HG03469 (cell line): ENCODE results near the gene USP30.
"Not testable (repeated sequence)": the region's sequence is repeated elsewhere in the genome, so short reads cannot be mapped to it uniquely, and the experiment has no call there.

Source experiments
- ATAC-seq: cut with Tn5 transposase; IDR thresholded peaks from one replicate; pipeline ENCODE4 v1.9.1; 2021; ENCODE audit warnings: mild to moderate bottlenecking, moderate library complexity, moderate number of reproducible peaks; ENCODE audit not compliant: unreplicated experiment

The USP30 gene

GRCh38 chr12:109052097-109052413 lies 321 bp upstream of the USP30 start:
- ATAC-seq = no peak

- ATAC-seq = no peak
Measured at GRCh38 chr12:109053382-109054123, 1.2 kb downstream of the USP30 start.

GRCh38 chr12:109054124-109054513 lies 1.7 kb downstream of the USP30 start:
- not testable (repeated sequence) for ATAC-seq

GRCh38 chr12:109054520-109054919 lies 2.1 kb downstream of the USP30 start:
- no peak for ATAC-seq

GRCh38 chr12:109056891-109057290 lies 4.5 kb downstream of the USP30 start:
- ATAC-seq = no peak

- ATAC-seq = no peak
Measured at GRCh38 chr12:109057376-109057775, 5.0 kb downstream of the USP30 start.

GRCh38 chr12:109058773-109059172 lies 6.4 kb downstream of the USP30 start:
- no peak for ATAC-seq

GRCh38 chr12:109064143-109064542 lies 11.8 kb downstream of the USP30 start:
- ATAC-seq = no peak

- no peak for ATAC-seq
Measured at GRCh38 chr12:109065154-109065852, 12.9 kb downstream of the USP30 start.

GRCh38 chr12:109065853-109066193 lies 13.4 kb downstream of the USP30 start:
- ATAC-seq = no peak

- no peak for ATAC-seq
Measured at GRCh38 chr12:109069307-109070271, 17.2 kb downstream of the USP30 start.

- no peak for ATAC-seq
Measured at GRCh38 chr12:109074866-109075265, 22.5 kb downstream of the USP30 start.

GRCh38 chr12:109082751-109083150 lies 30.4 kb downstream of the USP30 start:
- ATAC-seq = no peak

- no peak for ATAC-seq
Measured at GRCh38 chr12:109084425-109084824, 32.0 kb downstream of the USP30 start.

- no peak for ATAC-seq
Measured at GRCh38 chr12:109085590-109085989, 33.2 kb downstream of the USP30 start.

- no peak for ATAC-seq
Measured at GRCh38 chr12:109087250-109087649, 34.9 kb downstream of the USP30 start.

- ATAC-seq = no peak
Measured at GRCh38 chr12:109088818-109089217, 36.4 kb downstream of the USP30 start.

- ATAC-seq = no peak
Measured at GRCh38 chr12:109089683-109090082, 37.3 kb downstream of the USP30 start.

GRCh38 chr12:109092497-109093021 lies 40.2 kb downstream of the USP30 start:
- no peak for ATAC-seq

- peak; percentile 41 for ATAC-seq
Measured at GRCh38 chr12:109093022-109093918, 40.9 kb downstream of the USP30 start, which contains the start of gene ALKBH2. TSS of gene ALKBH2 (minus strand) at chr12:109093472. CDS start at chr12:109092786, 686 bp downstream.
